H1 (cell line): Measurements from ENCODE around the gene ANXA2. TPM values are rescaled to one million over a fixed set of nuclear protein-coding genes. Genes with fewer than 3 reads are reported as not detected.

ENCODE experiments used
- BCL11A ChIP-seq, 2 experiments: IDR thresholded peaks; one replicate each; pipeline ENCODE4 v1.6.1; 2011; ENCODE audit warnings: low read depth in 2 of 2, low read length in 2 of 2, mild to moderate bottlenecking in 2 of 2
- EP300 ChIP-seq, 2 experiments: IDR thresholded peaks; 1 replicate in 1 of 2; 2 replicates in 1 of 2; pipeline ENCODE4 v1.6.1; 2011 to 2012; ENCODE audit warnings: low read depth in 2 of 2, low read length in 2 of 2, mild to moderate bottlenecking in 2 of 2, borderline replicate concordance in 1 of 2, inconsistent platforms in 1 of 2, moderate library complexity in 1 of 2
- KDM4A ChIP-seq: IDR thresholded peaks from one replicate; pipeline ENCODE4 v1.7.1; 2012; ENCODE audit warnings: low read depth, mild to moderate bottlenecking, moderate library complexity, low read length, inconsistent platforms; ENCODE audit not compliant: severe bottlenecking
- NRF1 ChIP-seq: IDR thresholded peaks from 2 replicates; pipeline ENCODE4 v1.6.1; 2011; ENCODE audit warnings: mild to moderate bottlenecking, low read depth, low read length, improper control_type of control experiment
- RAD21 ChIP-seq, 2 experiments: IDR thresholded peaks in 1 of 2; conservative IDR thresholded peaks in 1 of 2; 2 replicates each; pipeline ENCODE4 v1.6.1; 2011; ENCODE audit warnings: low read depth in 2 of 2, low read length in 2 of 2, improper control_type of control experiment in 1 of 2, inconsistent platforms in 1 of 2, mild to moderate bottlenecking in 1 of 2, moderate library complexity in 1 of 2
- SIRT6 ChIP-seq: IDR thresholded peaks from one replicate; pipeline ENCODE4 v1.7.1; 2012; ENCODE audit warnings: low read length, inconsistent platforms
- polyA plus RNA-seq, 7 experiments: library from polyadenylated mRNA; depleted of rRNA in 3 of 7; stranded (reverse) in 5 of 7; unstranded in 2 of 7; fragments of >200 nt in 5 of 7; fragments of 200-250 nt in 2 of 7; gene quantifications; 1 replicate in 5 of 7; 2 replicates in 1 of 7; 4 replicates in 1 of 7; pipeline versions ENCODE4 v1.2.1 to v1.2.3, GENCODE V29; 2011 to 2013; ENCODE audit warnings: missing spikeins in 2 of 7, mixed read lengths in 2 of 7
- total RNA-seq: library from RNA; stranded (reverse); fragmentation: NEBNext Ultra II Directional; extraction: Animal tissue kit (Norgen Biotek cat#: 25700); gene quantifications from 2 replicates; pipeline ENCODE4 v1.2.1, GENCODE V29; 2021

ANXA2 gene
- total and polyA plus RNA-seq, 2 of the 8 experiments (the other 6 are each of a cell fraction or from before 2014, with no cell fraction given), result 178 to 217 TPM

DNA sequence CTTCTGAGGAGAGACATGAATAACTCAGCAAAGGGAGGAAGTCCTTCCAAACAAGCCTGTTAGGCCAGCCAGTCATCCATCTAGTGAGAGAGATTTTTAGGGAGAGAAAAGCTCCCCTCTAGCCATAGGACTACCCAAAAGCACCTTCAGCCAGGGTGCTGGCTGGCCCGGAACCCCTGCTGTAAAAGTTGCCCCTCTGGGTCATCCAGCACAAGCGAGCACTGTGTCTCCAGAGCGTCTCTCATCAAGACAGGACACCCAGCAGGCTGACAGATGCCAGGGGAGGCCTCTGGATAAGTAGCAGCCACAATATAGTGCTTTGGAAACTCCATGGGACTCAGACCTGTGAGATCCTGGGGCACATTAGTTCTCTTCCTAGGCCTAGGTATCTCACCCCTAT lies 24.5 kb downstream of the ANXA2 start (continued):
- no peak for TF ChIP-seq EP300 (IDR thresholded peaks at IDR 0.05; ENCODE audit: borderline replicate concordance in 1 of 2, low read depth in 2 of 2, low read length in 2 of 2)
- no peak for TF ChIP-seq BCL11A (IDR thresholded peaks at IDR 0.05; ENCODE audit: low read depth in 2 of 2, low read length in 2 of 2)
- TF ChIP-seq SIRT6, result no peak
- no peak for TF ChIP-seq RAD21 (IDR thresholded peaks at IDR 0.05 in 1 of 2, conservative IDR thresholded peaks at IDR 0.05 in 1 of 2; ENCODE audit: low read depth in 2 of 2, low read length in 2 of 2)
- no peak for TF ChIP-seq NRF1
- no peak for TF ChIP-seq KDM4A
